SK-N-SH (cell line): ENCODE measurements around the gene KCNJ15. TPM values are rescaled to one million over a fixed set of nuclear protein-coding genes. Genes with fewer than 3 reads are reported as not detected.
"Not testable (repeated sequence)": the region's sequence is repeated elsewhere in the genome, so short reads cannot be mapped to it uniquely, and the experiment has no call there.

Experiments
- CTCF ChIA-PET: fragments of 300-600, 350-600 bp; formaldehyde crosslinking; extraction: SDS; loops from one replicate; lab custom pipeline; 2021; lab: Yijun Ruan, JAX
- POLR2A ChIA-PET: fragments of 350-600 bp; sonication (Branson Sonifier 250); formaldehyde crosslinking; extraction: SDS; loops from one replicate; lab custom pipeline; 2020; ENCODE audit warnings: antibody characterized with exemption, inconsistent platforms; lab: Yijun Ruan, JAX
- DNase-seq: peaks from one replicate; pipeline ENCODE4 v3.0.0; 2012
- H2AFZ ChIP-seq: fragments of 200-600 bp; sonication (generic); 2 replicates; pipeline ENCODE4 v1.8.1; 2016; ENCODE audit warnings: antibody characterized with exemption, mild to moderate bottlenecking, low read depth
- H3F3A ChIP-seq: fragments of 200-600 bp; sonication (generic); replicated peaks from 2 replicates; pipeline ENCODE3; 2016; ENCODE audit warnings: antibody characterized with exemption, mild to moderate bottlenecking; ENCODE audit not compliant: insufficient read depth
- H3K27ac ChIP-seq, 2 experiments: fragments of 200-500 bp in 1 of 2; fragments of 200-600 bp in 1 of 2; sonication (Bioruptor generic) in 1 of 2; sonication (generic), shearing (Covaris generic) in 1 of 2; 2 replicates each; pipeline versions ENCODE4 v1.5.1 to v1.6.1; 2014 to 2016; ENCODE audit warnings: low read depth in 2 of 2, inconsistent platforms in 1 of 2, low read length in 1 of 2, mild to moderate bottlenecking in 1 of 2, mixed read lengths in 1 of 2
- H3K27me3 ChIP-seq: fragments of 200-600 bp; sonication (generic), shearing (Covaris generic); 2 replicates; pipeline ENCODE4 v1.6.1; 2016; ENCODE audit warnings: mixed run types; ENCODE audit not compliant: insufficient read depth
- H3K36me3 ChIP-seq, 2 experiments: fragments of 200-500 bp in 1 of 2; fragments of 200-600 bp in 1 of 2; sonication (Bioruptor generic) in 1 of 2; sonication (generic) in 1 of 2; replicated peaks in 1 of 2; 2 replicates each; pipeline versions ENCODE3 to v1.5.1; 2014 to 2016; ENCODE audit warnings: low read length in 1 of 2, mild to moderate bottlenecking in 1 of 2; ENCODE audit not compliant: insufficient read depth in 2 of 2, control insufficient read depth in 1 of 2
- H3K4me1 ChIP-seq, 2 experiments: fragments of 200-500 bp in 1 of 2; fragments of 200-600 bp in 1 of 2; sonication (Bioruptor generic) in 1 of 2; sonication (generic), shearing (Covaris generic) in 1 of 2; 2 replicates each; pipeline versions ENCODE4 v1.5.1 to v1.6.1; 2014 to 2016; ENCODE audit warnings: low read depth in 1 of 2, low read length in 1 of 2, mixed run types in 1 of 2; ENCODE audit not compliant: insufficient read depth in 2 of 2, control insufficient read depth in 1 of 2
- H3K4me2 ChIP-seq: fragments of 200-600 bp; sonication (generic), shearing (Covaris generic); 2 replicates; pipeline ENCODE4 v1.6.1; 2017; ENCODE audit warnings: mixed run types
- H3K4me3 ChIP-seq, 2 experiments: fragments of 200-500 bp in 1 of 2; fragments of 200-600 bp in 1 of 2; sonication (Bioruptor generic) in 1 of 2; sonication (generic), shearing (Covaris generic) in 1 of 2; 2 replicates each; pipeline versions ENCODE4 v1.5.1 to v1.8.1; 2014 to 2016; ENCODE audit warnings: low read depth in 2 of 2, inconsistent platforms in 1 of 2, low read length in 1 of 2, mild to moderate bottlenecking in 1 of 2, mixed read lengths in 1 of 2, moderate library complexity in 1 of 2
- H3K79me2 ChIP-seq: fragments of 200-600 bp; sonication (generic); 2 replicates; pipeline ENCODE4 v1.8.1; 2017; ENCODE audit warnings: mild to moderate bottlenecking; ENCODE audit not compliant: insufficient read depth
- H3K9ac ChIP-seq: fragments of 200-600 bp; sonication (generic); 2 replicates; pipeline ENCODE4 v1.6.1; 2017; ENCODE audit warnings: mixed run types
- H3K9me2 ChIP-seq: fragments of 200-600 bp; sonication (generic); 2 replicates; pipeline ENCODE4 v1.6.1; 2017; ENCODE audit warnings: mixed run types
- H3K9me3 ChIP-seq: fragments of 200-600 bp; sonication (generic); 2 replicates; pipeline ENCODE4 v1.6.1; 2017; ENCODE audit warnings: mixed run types, mild to moderate bottlenecking, moderate library complexity
- H4K20me1 ChIP-seq: fragments of 200-600 bp; sonication (generic); 2 replicates; pipeline ENCODE4 v1.6.1; 2017; ENCODE audit warnings: mild to moderate bottlenecking, mixed run types; ENCODE audit not compliant: insufficient read depth
- CHD2 ChIP-seq: fragments of 150-350 bp; IDR thresholded peaks from 2 replicates; pipeline ENCODE4 v1.6.1; 2018; ENCODE audit warnings: low read length; ENCODE audit not compliant: partially characterized antibody
- EP300 ChIP-seq, 2 experiments: IDR thresholded peaks; 2 replicates each; pipeline versions ENCODE4 v1.4.0 to v1.6.1; 2012; ENCODE audit warnings: borderline replicate concordance in 1 of 2, low read depth in 1 of 2, low read length in 1 of 2
- EZH2phosphoT487 ChIP-seq: fragments of 200-600 bp; sonication (generic); IDR thresholded peaks from 2 replicates; pipeline ENCODE4 v1.6.1; 2017; ENCODE audit warnings: low read depth, mixed run types, mild to moderate bottlenecking, antibody characterized with exemption, moderate library complexity, borderline replicate concordance
- FOXJ3 ChIP-seq: sonication (generic); formaldehyde crosslinking; IDR thresholded peaks from 2 replicates; pipeline ENCODE4 v1.5.1; 2020; ENCODE audit warnings: mild to moderate bottlenecking, missing genetic modification reagents
- GABPA ChIP-seq: IDR thresholded peaks from 2 replicates; pipeline ENCODE4 v1.4.0; 2012; ENCODE audit warnings: low read depth, mild to moderate bottlenecking
- JUND ChIP-seq: IDR thresholded peaks from 2 replicates; pipeline ENCODE4 v1.4.0; 2012
- MXI1 ChIP-seq: IDR thresholded peaks from 2 replicates; pipeline ENCODE4 v1.6.1; 2012; ENCODE audit warnings: mild to moderate bottlenecking, low read depth, low read length, improper control_type of control experiment
- NFIC ChIP-seq: IDR thresholded peaks from 2 replicates; pipeline ENCODE4 v1.4.0; 2012; ENCODE audit warnings: borderline replicate concordance
- POLR2AphosphoS5 ChIP-seq: IDR thresholded peaks from 2 replicates; pipeline ENCODE4 v1.6.1; 2012; ENCODE audit warnings: low read depth, low read length
- RCOR1 ChIP-seq: fragments of 150-350 bp; IDR thresholded peaks from 2 replicates; pipeline ENCODE4 v1.6.1; 2017; ENCODE audit warnings: antibody characterized with exemption, low read length
- RFX5 ChIP-seq: IDR thresholded peaks from 2 replicates; pipeline ENCODE4 v1.6.1; 2012; ENCODE audit warnings: mild to moderate bottlenecking, improper control_type of control experiment, low read length
- RXRA ChIP-seq: IDR thresholded peaks from 2 replicates; pipeline ENCODE4 v1.4.0; 2012; ENCODE audit warnings: low read depth, mild to moderate bottlenecking, borderline replicate concordance
- SMC3 ChIP-seq: IDR thresholded peaks from 2 replicates; pipeline ENCODE4 v1.6.1; 2012; ENCODE audit warnings: low read depth, low read length, improper control_type of control experiment
- TAF1 ChIP-seq: IDR thresholded peaks from 2 replicates; pipeline ENCODE4 v1.6.1; 2012; ENCODE audit warnings: low read depth, mild to moderate bottlenecking, low read length, moderate library complexity, borderline replicate concordance
- TEAD4 ChIP-seq: IDR thresholded peaks from 2 replicates; pipeline ENCODE4 v1.4.0; 2012; ENCODE audit warnings: mild to moderate bottlenecking, borderline replicate concordance; ENCODE audit not compliant: insufficient read depth
- YY1 ChIP-seq: IDR thresholded peaks from 2 replicates; pipeline ENCODE4 v1.4.0; 2012; ENCODE audit warnings: low read depth, mild to moderate bottlenecking
- WGBS: methylation state at CpG from one replicate; pipeline ENCODE4 v1.1.6; 2017; ENCODE audit warnings: low lambda C conversion rate; 5-methylcytosine and 5-hydroxymethylcytosine counted together
- polyA plus RNA-seq, 3 experiments: library from polyadenylated mRNA; depleted of rRNA; stranded (reverse); fragments of >200 nt; gene quantifications; 2 replicates each; pipeline ENCODE4 v1.2.3, GENCODE V29; 2012
- TF ChIP-seq, protein P1 (sequence below): fragments of 200-600 bp; sonication (generic); IDR thresholded peaks from 2 replicates; pipeline ENCODE4 v1.6.1; 2017; ENCODE audit warnings: antibody characterized with exemption, mild to moderate bottlenecking, moderate library complexity
- TF ChIP-seq, protein P2 (sequence below): IDR thresholded peaks from 2 replicates; pipeline ENCODE4 v1.4.0; 2012; ENCODE audit warnings: low read depth
- TF ChIP-seq, protein P3 (sequence below): IDR thresholded peaks from 2 replicates; pipeline ENCODE4 v1.4.0; 2012; ENCODE audit warnings: low read depth, borderline replicate concordance

The KCNJ15 gene
- polyA plus RNA-seq, 1 of the 3 experiments (the other 2 are of a cell fraction) = 0.03 TPM

DNA sequence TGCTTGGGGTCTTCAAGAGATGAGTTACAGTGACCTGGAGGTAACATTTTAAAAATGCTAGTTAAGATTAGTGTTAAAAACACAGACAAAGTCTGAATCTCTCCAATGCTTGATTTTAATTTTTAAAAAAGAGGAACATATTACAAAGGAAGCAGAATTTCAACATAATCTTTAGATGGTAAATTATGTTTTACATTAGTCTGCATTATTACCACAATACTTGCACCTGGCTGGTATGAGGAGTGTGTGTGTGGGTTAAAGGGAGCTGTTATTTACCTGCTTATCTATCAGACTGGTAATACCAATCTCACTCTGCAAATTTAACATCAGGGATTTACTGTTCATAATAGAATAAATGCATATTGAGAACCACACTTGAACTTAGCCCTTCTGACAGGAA is 10.3 kb upstream of the KCNJ15 start:
- Histone ChIP-seq H3F3A (peaks cover 26% of the 10 kb centered on the region), H3K4me1 (peaks cover 0 to 8% of the 10 kb centered on the region in 2 experiments; a peak in 2 of 4 replicates), H4K20me1 (no peaks in the 10 kb centered on the region), H3K4me2 (no peak overlapping the region), H3K9me2 (no peaks in the 10 kb centered on the region), H3K27me3 (no peaks in the 10 kb centered on the region), H3K9me3 (no peaks in the 10 kb centered on the region), H2AFZ (no peak overlapping the region), H3K79me2 (no peaks in the 10 kb centered on the region), H3K4me3 (no peak overlapping the region), H3K27ac (no peak overlapping the region), H3K9ac (no peak overlapping the region), H3K36me3 (no peaks in the 10 kb centered on the region)
- POLR2A ChIA-PET = no interaction called here
- DNase-seq = no peak
- CTCF ChIA-PET = interaction anchor here (1.0 kb wide), 1 partner anchor 28 kb away, joined by 3 read pairs; no protein-coding TSS in a partner anchor
- no peak for TF ChIP-seq MXI1
- no peak for TF ChIP-seq SMC3
- TF ChIP-seq YY1 = no peak
- TF ChIP-seq, protein P1, sequence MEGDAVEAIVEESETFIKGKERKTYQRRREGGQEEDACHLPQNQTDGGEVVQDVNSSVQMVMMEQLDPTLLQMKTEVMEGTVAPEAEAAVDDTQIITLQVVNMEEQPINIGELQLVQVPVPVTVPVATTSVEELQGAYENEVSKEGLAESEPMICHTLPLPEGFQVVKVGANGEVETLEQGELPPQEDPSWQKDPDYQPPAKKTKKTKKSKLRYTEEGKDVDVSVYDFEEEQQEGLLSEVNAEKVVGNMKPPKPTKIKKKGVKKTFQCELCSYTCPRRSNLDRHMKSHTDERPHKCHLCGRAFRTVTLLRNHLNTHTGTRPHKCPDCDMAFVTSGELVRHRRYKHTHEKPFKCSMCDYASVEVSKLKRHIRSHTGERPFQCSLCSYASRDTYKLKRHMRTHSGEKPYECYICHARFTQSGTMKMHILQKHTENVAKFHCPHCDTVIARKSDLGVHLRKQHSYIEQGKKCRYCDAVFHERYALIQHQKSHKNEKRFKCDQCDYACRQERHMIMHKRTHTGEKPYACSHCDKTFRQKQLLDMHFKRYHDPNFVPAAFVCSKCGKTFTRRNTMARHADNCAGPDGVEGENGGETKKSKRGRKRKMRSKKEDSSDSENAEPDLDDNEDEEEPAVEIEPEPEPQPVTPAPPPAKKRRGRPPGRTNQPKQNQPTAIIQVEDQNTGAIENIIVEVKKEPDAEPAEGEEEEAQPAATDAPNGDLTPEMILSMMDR = no peak
- TF ChIP-seq TEAD4 = no peak
- no peak for TF ChIP-seq NFIC
- no peak for TF ChIP-seq EP300 (IDR thresholded peaks at IDR 0.05; ENCODE audit: borderline replicate concordance in 1 of 2, low read depth in 1 of 2, low read length in 1 of 2)
- no peak for TF ChIP-seq FOXJ3
- TF ChIP-seq RFX5 = no peak
- no peak for TF ChIP-seq JUND
- TF ChIP-seq POLR2AphosphoS5 = no peak
- TF ChIP-seq EZH2phosphoT487 = no peak
- TF ChIP-seq, protein P2, sequence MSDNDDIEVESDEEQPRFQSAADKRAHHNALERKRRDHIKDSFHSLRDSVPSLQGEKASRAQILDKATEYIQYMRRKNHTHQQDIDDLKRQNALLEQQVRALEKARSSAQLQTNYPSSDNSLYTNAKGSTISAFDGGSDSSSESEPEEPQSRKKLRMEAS = no peak
- no peak for TF ChIP-seq RCOR1
- TF ChIP-seq, protein P3, sequence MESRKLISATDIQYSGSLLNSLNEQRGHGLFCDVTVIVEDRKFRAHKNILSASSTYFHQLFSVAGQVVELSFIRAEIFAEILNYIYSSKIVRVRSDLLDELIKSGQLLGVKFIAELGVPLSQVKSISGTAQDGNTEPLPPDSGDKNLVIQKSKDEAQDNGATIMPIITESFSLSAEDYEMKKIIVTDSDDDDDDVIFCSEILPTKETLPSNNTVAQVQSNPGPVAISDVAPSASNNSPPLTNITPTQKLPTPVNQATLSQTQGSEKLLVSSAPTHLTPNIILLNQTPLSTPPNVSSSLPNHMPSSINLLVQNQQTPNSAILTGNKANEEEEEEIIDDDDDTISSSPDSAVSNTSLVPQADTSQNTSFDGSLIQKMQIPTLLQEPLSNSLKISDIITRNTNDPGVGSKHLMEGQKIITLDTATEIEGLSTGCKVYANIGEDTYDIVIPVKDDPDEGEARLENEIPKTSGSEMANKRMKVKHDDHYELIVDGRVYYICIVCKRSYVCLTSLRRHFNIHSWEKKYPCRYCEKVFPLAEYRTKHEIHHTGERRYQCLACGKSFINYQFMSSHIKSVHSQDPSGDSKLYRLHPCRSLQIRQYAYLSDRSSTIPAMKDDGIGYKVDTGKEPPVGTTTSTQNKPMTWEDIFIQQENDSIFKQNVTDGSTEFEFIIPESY = no peak
- no peak for TF ChIP-seq TAF1
- no peak for TF ChIP-seq RXRA
- no peak for TF ChIP-seq GABPA
- no peak for TF ChIP-seq CHD2

DNA sequence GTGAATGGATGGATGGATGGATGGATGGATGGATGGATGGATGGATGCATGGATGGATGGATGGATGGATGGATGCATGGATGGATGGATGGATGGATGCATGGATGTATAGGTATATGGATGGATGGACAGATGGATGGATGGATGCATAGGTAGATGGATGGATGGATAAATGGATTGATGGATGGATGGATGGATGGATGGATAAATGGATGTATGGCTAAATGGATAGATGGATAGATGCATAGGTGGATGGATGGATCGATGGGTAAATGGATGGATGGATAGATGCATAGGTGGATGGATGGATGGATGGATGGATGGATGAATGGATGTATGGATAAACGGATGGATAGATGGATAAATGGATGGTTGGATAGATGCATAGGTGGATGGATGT is 9.7 kb upstream of the KCNJ15 start:
- H2AFZ ChIP-seq, DNase-seq, H3K4me1 ChIP-seq, H3K27ac ChIP-seq, H3K4me3 ChIP-seq, H3K4me2 ChIP-seq, CTCF ChIA-PET, H3K9me3 ChIP-seq, H3K27me3 ChIP-seq, H3K9ac ChIP-seq, H3K36me3 ChIP-seq, POLR2A ChIA-PET, H4K20me1 ChIP-seq, H3K79me2 ChIP-seq, H3K9me2 ChIP-seq: not testable (repeated sequence)
- H3F3A ChIP-seq = peaks cover 26% of the 10 kb centered on the region
- 19% methylated on average over 2 of the region's 2 CpGs for WGBS
